22Rv1 (cell line): Measurements from ENCODE around the gene C10orf120.

Source experiments
- CTCF ChIP-seq: fragments of 450-650 bp; IDR thresholded peaks from 2 replicates; pipeline ENCODE4 v1.5.1; 2017; ENCODE audit warnings: mild to moderate bottlenecking
- ZFX ChIP-seq: fragments of 450-650 bp; IDR thresholded peaks from 2 replicates; pipeline ENCODE4 v1.6.1; 2017; ENCODE audit warnings: antibody characterized with exemption, borderline replicate concordance

GRCh38 chr10:122669842-122670241, 29.8 kb downstream of the C10orf120 start:
- no peak for TF ChIP-seq CTCF
- TF ChIP-seq ZFX: no peak
